Measurements from ENCODE around the gene OLA1. TPM values are rescaled to one million over a fixed set of nuclear protein-coding genes. Genes with fewer than 3 reads are reported as not detected.

OLA1 gene
- total and polyA plus RNA-seq, 2 of the 4 experiments (the other 2 are of a cell fraction) = 54.7 to 71.2 TPM

DNA sequence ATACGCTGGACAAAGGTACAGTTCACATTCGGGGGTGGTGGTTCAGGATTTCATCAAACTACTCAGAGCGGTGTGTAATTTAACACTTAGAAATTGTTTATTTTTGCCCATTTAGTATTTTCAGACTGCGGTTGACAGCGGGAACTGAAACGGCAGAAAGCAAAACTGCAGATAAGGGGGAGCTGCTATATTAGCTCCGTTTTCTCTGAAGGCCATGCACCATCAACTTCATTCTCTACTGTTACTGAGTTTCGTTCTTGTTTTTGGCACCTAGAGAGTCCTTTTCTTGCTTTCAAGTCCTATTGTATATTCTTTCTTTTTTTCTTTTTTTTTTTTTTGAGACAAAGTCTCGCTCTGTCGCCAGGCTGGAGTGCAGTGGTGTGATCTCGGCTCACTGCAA is 161.6 kb downstream of the OLA1 start:
- BruUV-seq (replicated peaks) = no TSS peak
- no peaks in the 10 kb centered on the region for H3K36me3 ChIP-seq (ENCODE audit: control insufficient read depth, insufficient read depth, low read length)
- no peaks in the 10 kb centered on the region for H3K9me1 ChIP-seq (ENCODE audit: insufficient read depth, low read length)
- ChIA-PET CTCF (interaction anchor here (0.6 kb wide), 1 partner anchor 32 kb away, joined by 6 read pairs; no protein-coding TSS in a partner anchor), POLR2A (ENCODE audit: unreplicated experiment) (no interaction called here)
- no peak overlapping the region for H3K4ac ChIP-seq (ENCODE audit: low read depth, low read length)
- no peak overlapping the region for H2AK5ac ChIP-seq (ENCODE audit: low read depth, low read length)
- no peaks in the 10 kb centered on the region for H4K20me1 ChIP-seq (ENCODE audit: insufficient read depth, low read length)
- ATAC-seq (ENCODE audit: low read depth) (no peak), DNase-seq (no peak)
- H4K5ac ChIP-seq (ENCODE audit: low read depth, low read length) = no peak overlapping the region
- no peaks in the 10 kb centered on the region for H3K9me3 ChIP-seq (ENCODE audit: control insufficient read depth, insufficient read depth, low read length)
- no peak overlapping the region for H2BK20ac ChIP-seq (ENCODE audit: low read depth, low read length)
- no peak overlapping the region for H3K56ac ChIP-seq (ENCODE audit: extremely low read depth, insufficient read depth, low read length)
- dilution Hi-C loops (cut with HindIII; ENCODE audit: low sequenced_read_pairs, unreplicated experiment) (no loop called here), in situ Hi-C loops (cut with MboI; ENCODE audit: low sequenced_read_pairs) (no loop called here), intact Hi-C loops (cut with micrococcal nuclease) (no loop called here)
- no peak for TF ChIP-seq SMC3 (IDR thresholded peaks at IDR 0.05; ENCODE audit: low read depth, low read length)
- H3K27me3 ChIP-seq (ENCODE audit: control insufficient read depth, insufficient read depth, low read length) = no peaks in the 10 kb centered on the region
- no peak overlapping the region for H2AK9ac ChIP-seq (replicated peaks; ENCODE audit: low read depth, low read length, poor library complexity)
- no peak overlapping the region for H3K14ac ChIP-seq (replicated peaks; ENCODE audit: low read depth, low read length)
- no peak overlapping the region for H3K23ac ChIP-seq (ENCODE audit: low read depth, low read length)
- no peak overlapping the region for H2BK15ac ChIP-seq (ENCODE audit: low read depth, low read length)
- no peaks in the 10 kb centered on the region for H3K4me1 ChIP-seq (ENCODE audit: control insufficient read depth, insufficient read depth, low read length)
- no peak overlapping the region for H2AFZ ChIP-seq (replicated peaks; ENCODE audit: low read length, poor library complexity)
- WGBS, 2 experiments (ENCODE audit: extremely low coverage in 2 of 2, insufficient read length in 1 of 2) = 90% methylated on average over 4 of the region's 11 CpGs; no CpG with 5 or more reads in 1 of the 2 experiments
- H4K8ac ChIP-seq (ENCODE audit: low read depth in 2 of 2, low read length in 2 of 2) = no peak overlapping the region
- no peak overlapping the region for H2BK5ac ChIP-seq (ENCODE audit: low read depth, low read length, poor library complexity, severe bottlenecking)
- no peak overlapping the region for H3K18ac ChIP-seq (ENCODE audit: low read depth, low read length)
- H4K91ac ChIP-seq (ENCODE audit: insufficient read depth, low read depth, low read length) = no peak overlapping the region
- no peak overlapping the region for H3K27ac ChIP-seq (ENCODE audit: insufficient read depth, low read length)
- no peak overlapping the region for H2BK120ac ChIP-seq (ENCODE audit: low read depth, low read length)
- no peak overlapping the region for H3K4me3 ChIP-seq (ENCODE audit: insufficient read depth, low read depth, low read length)
- H3K79me1 ChIP-seq (ENCODE audit: low read depth in 1 of 2, low read length in 2 of 2) = no peaks in the 10 kb centered on the region; a peak in 1 of 4 replicates
- no peak overlapping the region for H3K4me2 ChIP-seq (ENCODE audit: low read depth, low read length)
- no peak overlapping the region for H3K9ac ChIP-seq (ENCODE audit: low read depth, low read length)

All from IMR-90 (cell line).